HepG2 (cell line): ENCODE measurements around the gene MST1.
"Not testable (repeated sequence)": the region's sequence is repeated elsewhere in the genome, so short reads cannot be mapped to it uniquely, and the experiment has no call there.

Experiments
- FOXK1 ChIP-seq: sonication (generic); formaldehyde crosslinking; IDR thresholded peaks from 2 replicates; pipeline ENCODE4 v1.4.0; 2020; ENCODE audit warnings: low read depth, missing genetic modification reagents, borderline replicate concordance
- NR2C2 ChIP-seq: sonication (generic); formaldehyde crosslinking; IDR thresholded peaks from 2 replicates; pipeline ENCODE4 v1.4.0; 2020; ENCODE audit warnings: missing genetic modification reagents, mild to moderate bottlenecking, moderate library complexity, borderline replicate concordance
- SMC3 ChIP-seq: IDR thresholded peaks from 2 replicates; pipeline ENCODE4 v1.6.1; 2011; ENCODE audit warnings: low read length, improper control_type of control experiment
- ZFY ChIP-seq: sonication (generic); formaldehyde crosslinking; IDR thresholded peaks from 2 replicates; pipeline ENCODE4 v1.4.0; 2020; ENCODE audit warnings: missing genetic modification reagents
- TF ChIP-seq, protein P1 (sequence below): sonication (generic); formaldehyde crosslinking; IDR thresholded peaks from 2 replicates; pipeline ENCODE4 v1.5.0; 2020; ENCODE audit warnings: mild to moderate bottlenecking, missing genetic modification reagents, moderate library complexity
- TF ChIP-seq, protein P2 (sequence below): sonication (generic); formaldehyde crosslinking; IDR thresholded peaks from 2 replicates; pipeline ENCODE4 v1.4.0; 2020; ENCODE audit warnings: mild to moderate bottlenecking, missing genetic modification reagents
- TF ChIP-seq, protein P3 (sequence below): IDR thresholded peaks from 2 replicates; pipeline ENCODE4 v1.6.1; 2012; ENCODE audit warnings: inconsistent platforms

DNA sequence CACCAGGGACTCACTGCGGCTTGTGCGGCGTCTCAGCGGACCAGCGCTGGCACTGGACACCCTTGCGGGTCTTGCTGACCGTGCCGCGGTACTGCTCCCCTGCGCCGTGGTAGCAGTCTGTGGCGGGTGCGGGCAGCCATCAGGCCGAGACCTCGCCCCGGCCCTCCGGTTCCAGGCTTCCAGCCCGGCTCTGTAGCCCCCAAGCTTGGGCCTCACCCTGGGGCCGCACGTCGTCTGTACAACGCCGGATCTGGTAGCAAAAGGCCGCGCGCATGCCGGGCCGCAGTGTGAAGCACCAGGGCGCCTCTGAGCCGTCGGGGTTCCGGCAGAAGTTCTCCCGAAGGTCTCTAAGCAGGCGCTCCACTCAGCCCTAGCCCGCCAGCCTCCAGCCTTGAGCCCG, 3.4 kb downstream of the MST1 start:
- not testable (repeated sequence) for TF ChIP-seq FOXK1; ZFY (CRISPR knock-in tag); NR2C2; SMC3
- TF ChIP-seq, protein P1, sequence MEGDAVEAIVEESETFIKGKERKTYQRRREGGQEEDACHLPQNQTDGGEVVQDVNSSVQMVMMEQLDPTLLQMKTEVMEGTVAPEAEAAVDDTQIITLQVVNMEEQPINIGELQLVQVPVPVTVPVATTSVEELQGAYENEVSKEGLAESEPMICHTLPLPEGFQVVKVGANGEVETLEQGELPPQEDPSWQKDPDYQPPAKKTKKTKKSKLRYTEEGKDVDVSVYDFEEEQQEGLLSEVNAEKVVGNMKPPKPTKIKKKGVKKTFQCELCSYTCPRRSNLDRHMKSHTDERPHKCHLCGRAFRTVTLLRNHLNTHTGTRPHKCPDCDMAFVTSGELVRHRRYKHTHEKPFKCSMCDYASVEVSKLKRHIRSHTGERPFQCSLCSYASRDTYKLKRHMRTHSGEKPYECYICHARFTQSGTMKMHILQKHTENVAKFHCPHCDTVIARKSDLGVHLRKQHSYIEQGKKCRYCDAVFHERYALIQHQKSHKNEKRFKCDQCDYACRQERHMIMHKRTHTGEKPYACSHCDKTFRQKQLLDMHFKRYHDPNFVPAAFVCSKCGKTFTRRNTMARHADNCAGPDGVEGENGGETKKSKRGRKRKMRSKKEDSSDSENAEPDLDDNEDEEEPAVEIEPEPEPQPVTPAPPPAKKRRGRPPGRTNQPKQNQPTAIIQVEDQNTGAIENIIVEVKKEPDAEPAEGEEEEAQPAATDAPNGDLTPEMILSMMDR (CRISPR knock-in tag): not testable (repeated sequence)
- TF ChIP-seq, protein P2, sequence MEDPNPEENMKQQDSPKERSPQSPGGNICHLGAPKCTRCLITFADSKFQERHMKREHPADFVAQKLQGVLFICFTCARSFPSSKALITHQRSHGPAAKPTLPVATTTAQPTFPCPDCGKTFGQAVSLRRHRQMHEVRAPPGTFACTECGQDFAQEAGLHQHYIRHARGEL (CRISPR knock-in tag): not testable (repeated sequence)
- TF ChIP-seq, protein P3, sequence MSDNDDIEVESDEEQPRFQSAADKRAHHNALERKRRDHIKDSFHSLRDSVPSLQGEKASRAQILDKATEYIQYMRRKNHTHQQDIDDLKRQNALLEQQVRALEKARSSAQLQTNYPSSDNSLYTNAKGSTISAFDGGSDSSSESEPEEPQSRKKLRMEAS: not testable (repeated sequence)
